DND-41 (cell line): ENCODE results near the gene FRY.

ENCODE experiments used
- ATAC-seq: fragments of 200-7000 bp; cut with Tn5 transposase; 3 replicates; pipeline ENCODE4 v1.9.1; 2021; ENCODE audit warnings: low read depth; ENCODE audit not compliant: insufficient read depth
- DNase-seq: peaks from one replicate; pipeline ENCODE4 v3.0.0-alpha.2; 2020
- H2AFZ ChIP-seq: 2 replicates; pipeline ENCODE4 v1.6.0; 2012; ENCODE audit warnings: low read depth, low read length
- H3K27ac ChIP-seq: 2 replicates; pipeline ENCODE4 v1.5.1; 2012; ENCODE audit warnings: low read length, inconsistent platforms
- H3K27me3 ChIP-seq: fragments of 200-600 bp; sonication (generic); 2 replicates; pipeline ENCODE4 v1.6.0; 2012; ENCODE audit warnings: low read length, mild to moderate bottlenecking, inconsistent platforms; ENCODE audit not compliant: insufficient read depth, poor library complexity
- H3K36me3 ChIP-seq: 2 replicates; pipeline ENCODE4 v1.5.1; 2012; ENCODE audit warnings: low read length, inconsistent platforms; ENCODE audit not compliant: insufficient read depth
- H3K4me1 ChIP-seq: 2 replicates; pipeline ENCODE4 v1.5.1; 2012; ENCODE audit warnings: mild to moderate bottlenecking, low read length; ENCODE audit not compliant: insufficient read depth
- H3K4me2 ChIP-seq: 2 replicates; pipeline ENCODE4 v1.6.0; 2012; ENCODE audit warnings: mild to moderate bottlenecking, moderate library complexity, low read length, inconsistent platforms; ENCODE audit not compliant: insufficient read depth
- H3K4me3 ChIP-seq, 2 experiments: fragments of 200-600 bp in 1 of 2; shearing (Covaris generic) in 1 of 2; 2 replicates each; pipeline ENCODE4 v1.5.1; 2012 to 2016; ENCODE audit warnings: inconsistent platforms in 2 of 2, low read length in 2 of 2, mild to moderate bottlenecking in 2 of 2, low read depth in 1 of 2, moderate library complexity in 1 of 2
- H3K79me2 ChIP-seq: 2 replicates; pipeline ENCODE4 v1.6.0; 2012; ENCODE audit warnings: low read length, inconsistent platforms; ENCODE audit not compliant: insufficient read depth
- H3K9ac ChIP-seq: 2 replicates; pipeline ENCODE4 v1.6.0; 2012; ENCODE audit warnings: low read depth, mild to moderate bottlenecking, inconsistent platforms, low read length, moderate library complexity
- H3K9me3 ChIP-seq: 2 replicates; pipeline ENCODE4 v1.5.1; 2012; ENCODE audit warnings: low read length, moderate library complexity, mild to moderate bottlenecking, inconsistent platforms; ENCODE audit not compliant: insufficient read depth, severe bottlenecking
- H4K20me1 ChIP-seq: 2 replicates; pipeline ENCODE4 v1.6.0; 2012; ENCODE audit warnings: low read length; ENCODE audit not compliant: insufficient read depth
- EZH2 ChIP-seq: IDR thresholded peaks from 3 replicates; pipeline ENCODE4 v1.6.1; 2012; ENCODE audit warnings: borderline replicate concordance, low read depth, mild to moderate bottlenecking, moderate library complexity, low read length, inconsistent platforms; ENCODE audit not compliant: severe bottlenecking
- TF ChIP-seq, protein P1 (sequence below): IDR thresholded peaks from 2 replicates; pipeline ENCODE4 v1.5.1; 2012; ENCODE audit warnings: borderline replicate concordance, low read length, moderate library complexity, mild to moderate bottlenecking; ENCODE audit not compliant: poor library complexity, severe bottlenecking; ENCODE audit errors: extremely low read depth

Gene FRY

DNA sequence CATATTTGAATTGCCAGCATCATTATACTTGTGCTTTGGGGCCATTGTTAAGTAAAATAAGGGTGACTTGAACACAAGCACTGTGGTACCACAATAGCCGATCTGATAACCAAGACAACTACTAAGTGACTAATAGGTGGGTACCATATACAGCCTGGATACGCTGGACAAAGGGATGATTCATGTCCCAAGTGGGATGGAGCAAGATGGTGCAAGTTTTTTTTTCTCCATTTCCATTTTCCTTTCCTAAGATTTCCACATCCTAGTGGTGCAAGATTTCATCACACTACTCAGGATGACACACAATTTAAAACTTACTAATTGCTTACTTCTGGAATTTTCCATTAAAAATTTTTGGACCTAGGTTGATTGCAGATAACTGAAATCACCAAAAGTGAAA lies 298.9 kb downstream of the FRY start:
- no peak for ATAC-seq
- Histone ChIP-seq H3K27me3 (no peaks in the 10 kb centered on the region), H3K4me3 (no peak overlapping the region), H3K27ac (no peak overlapping the region), H3K4me2 (no peak overlapping the region), H4K20me1 (no peaks in the 10 kb centered on the region), H3K36me3 (peaks cover 77% of the 10 kb centered on the region), H3K79me2 (peaks cover 9% of the 10 kb centered on the region; the same call in 1 of the 2 replicates), H3K4me1 (no peaks in the 10 kb centered on the region), H3K9me3 (no peaks in the 10 kb centered on the region), H3K9ac (no peak overlapping the region), H2AFZ (no peak overlapping the region)
- TF ChIP-seq, protein P1, sequence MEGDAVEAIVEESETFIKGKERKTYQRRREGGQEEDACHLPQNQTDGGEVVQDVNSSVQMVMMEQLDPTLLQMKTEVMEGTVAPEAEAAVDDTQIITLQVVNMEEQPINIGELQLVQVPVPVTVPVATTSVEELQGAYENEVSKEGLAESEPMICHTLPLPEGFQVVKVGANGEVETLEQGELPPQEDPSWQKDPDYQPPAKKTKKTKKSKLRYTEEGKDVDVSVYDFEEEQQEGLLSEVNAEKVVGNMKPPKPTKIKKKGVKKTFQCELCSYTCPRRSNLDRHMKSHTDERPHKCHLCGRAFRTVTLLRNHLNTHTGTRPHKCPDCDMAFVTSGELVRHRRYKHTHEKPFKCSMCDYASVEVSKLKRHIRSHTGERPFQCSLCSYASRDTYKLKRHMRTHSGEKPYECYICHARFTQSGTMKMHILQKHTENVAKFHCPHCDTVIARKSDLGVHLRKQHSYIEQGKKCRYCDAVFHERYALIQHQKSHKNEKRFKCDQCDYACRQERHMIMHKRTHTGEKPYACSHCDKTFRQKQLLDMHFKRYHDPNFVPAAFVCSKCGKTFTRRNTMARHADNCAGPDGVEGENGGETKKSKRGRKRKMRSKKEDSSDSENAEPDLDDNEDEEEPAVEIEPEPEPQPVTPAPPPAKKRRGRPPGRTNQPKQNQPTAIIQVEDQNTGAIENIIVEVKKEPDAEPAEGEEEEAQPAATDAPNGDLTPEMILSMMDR = no peak
- no peak for TF ChIP-seq EZH2
- DNase-seq = no peak

DNA sequence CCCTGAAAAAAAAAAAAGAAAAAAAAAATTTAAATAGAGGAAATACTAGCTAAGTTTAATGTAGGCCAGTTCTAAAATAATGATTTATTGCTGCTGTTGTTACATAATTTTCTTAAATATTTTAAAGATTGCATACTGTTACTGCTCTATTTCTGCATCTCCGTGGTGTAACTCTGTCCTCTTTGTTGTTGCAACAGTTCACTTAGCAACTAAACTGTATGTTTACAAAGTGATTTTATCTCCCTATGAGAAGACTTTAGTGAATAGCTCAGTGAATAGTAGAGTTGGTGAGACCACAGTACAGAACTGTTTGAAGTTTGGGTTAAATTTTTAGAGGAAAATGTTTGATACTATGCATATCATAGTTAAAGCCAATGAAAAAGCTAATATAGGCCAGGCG lies 303.1 kb downstream of the FRY start:
- H3K36me3 ChIP-seq = peaks cover 74% of the 10 kb centered on the region
- no peaks in the 10 kb centered on the region for H4K20me1 ChIP-seq
- H3K4me2 ChIP-seq = no peak overlapping the region
- H3K9ac ChIP-seq = no peak overlapping the region
- TF ChIP-seq EZH2 = no peak
- TF ChIP-seq, protein P1 = no peak
- H3K4me3 ChIP-seq = no peak overlapping the region
- no peaks in the 10 kb centered on the region for H3K9me3 ChIP-seq
- no peak overlapping the region for H3K27ac ChIP-seq
- H3K4me1 ChIP-seq = no peaks in the 10 kb centered on the region
- ATAC-seq (no peak), DNase-seq (no peak)
- no peaks in the 10 kb centered on the region for H3K27me3 ChIP-seq
- no peak overlapping the region for H2AFZ ChIP-seq
- peaks cover 7% of the 10 kb centered on the region; the same call in 1 of the 2 replicates for H3K79me2 ChIP-seq

DNA sequence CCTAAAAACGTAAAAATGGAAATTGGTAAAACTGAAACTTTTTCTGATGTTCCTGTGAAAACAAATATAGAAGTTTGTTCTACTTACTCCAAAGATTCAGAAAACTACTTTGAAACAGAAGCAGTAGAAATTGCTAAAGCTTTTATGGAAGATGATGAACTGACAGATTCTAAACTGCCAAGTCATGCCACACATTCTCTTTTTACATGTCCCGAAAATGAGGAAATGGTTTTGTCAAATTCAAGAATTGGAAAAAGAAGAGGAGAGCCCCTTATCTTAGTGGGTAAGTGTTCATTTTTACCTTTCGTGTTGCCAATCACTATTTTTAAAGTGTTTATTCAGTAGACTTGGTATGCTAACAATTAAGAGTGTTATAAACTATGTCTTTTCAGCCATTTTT lies 309.3 kb downstream of the FRY start:
- ATAC-seq = no peak

More for the DNA sequence above, 309.3 kb downstream of the FRY start:
- Histone ChIP-seq H3K9me3 (no peaks in the 10 kb centered on the region), H3K27ac (no peak overlapping the region), H3K36me3 (peaks cover 35% of the 10 kb centered on the region), H3K4me1 (no peaks in the 10 kb centered on the region), H3K9ac (no peak overlapping the region), H2AFZ (no peak overlapping the region), H4K20me1 (no peaks in the 10 kb centered on the region), H3K27me3 (no peaks in the 10 kb centered on the region), H3K4me3 (no peak overlapping the region), H3K4me2 (no peak overlapping the region), H3K79me2 (peaks cover 2% of the 10 kb centered on the region; the same call in 1 of the 2 replicates)
- no peak for DNase-seq
- TF ChIP-seq EZH2 = no peak
- TF ChIP-seq, protein P1 = no peak
